Mucosa of descending colon (tissue), 3 donors: ENCODE results near the gene EXOC6B. TPM values are rescaled to one million over a fixed set of nuclear protein-coding genes. Genes with fewer than 3 reads are reported as not detected.
"Not testable (repeated sequence)": the region's sequence is repeated elsewhere in the genome, so short reads cannot be mapped to it uniquely, and the experiment has no call there.

Experiments
- ATAC-seq: fragments of 200-7000 bp; cut with Tn5 transposase; one replicate; pipeline ENCODE4 v1.9.1; 2020; ENCODE audit warnings: mild to moderate bottlenecking, moderate library complexity
- DNase-seq, 3 donors: peaks; one replicate each; pipeline ENCODE4 v3.0.0-alpha.2; 2020
- H3K36me3 ChIP-seq: fragments of 200-600 bp; one replicate; pipeline ENCODE4 v1.8.0; 2021; ENCODE audit warnings: low read depth, mild to moderate bottlenecking
- H3K4me1 ChIP-seq: fragments of 200-600 bp; one replicate; pipeline ENCODE4 v1.8.0; 2021; ENCODE audit warnings: low read depth, mild to moderate bottlenecking
- H3K4me3 ChIP-seq: fragments of 200-600 bp; one replicate; pipeline ENCODE4 v1.8.0; 2021; ENCODE audit warnings: mild to moderate bottlenecking
- H3K9me3 ChIP-seq: fragments of 200-600 bp; one replicate; pipeline ENCODE4 v1.8.0; 2021; ENCODE audit warnings: mild to moderate bottlenecking
- intact Hi-C, 2 donors: fragments of 100-400 bp; cut with DNase I in 1 of 2; cut with micrococcal nuclease in 1 of 2; formaldehyde crosslinking; loops; one replicate each; pipeline versions ENCODE4 v1.11.0 to v1.11.1; 2022; cut with DNase I, micrococcal nuclease
- total RNA-seq, 3 donors: library from RNA; stranded (reverse); fragmentation: NEBNext Ultra II Directional in 2 of 3; extraction: Animal tissue kit (Norgen Biotek cat#: 25700) in 2 of 3; gene quantifications; one replicate each; pipeline versions ENCODE4 v1.2.1 to v1.2.4, GENCODE V29; 2021 to 2023
- TF ChIP-seq, protein P1 (sequence below): fragments of 200-600 bp; IDR thresholded peaks from one replicate; pipeline ENCODE4 v1.8.0; 2022; ENCODE audit warnings: antibody characterized with exemption, mild to moderate bottlenecking
- donor health status: DM: no; HTN: no; CAD: no; lungs with moderate emphysema.
- donor health status: DM: no; HTN: no; CAD: no.
- donor health status: DM: no; HTN: yes; CAD: no.

Gene EXOC6B
- total RNA-seq, 3 donors from 2014 or later, result 19.4 to 52.4 (median 28.8) TPM

DNA sequence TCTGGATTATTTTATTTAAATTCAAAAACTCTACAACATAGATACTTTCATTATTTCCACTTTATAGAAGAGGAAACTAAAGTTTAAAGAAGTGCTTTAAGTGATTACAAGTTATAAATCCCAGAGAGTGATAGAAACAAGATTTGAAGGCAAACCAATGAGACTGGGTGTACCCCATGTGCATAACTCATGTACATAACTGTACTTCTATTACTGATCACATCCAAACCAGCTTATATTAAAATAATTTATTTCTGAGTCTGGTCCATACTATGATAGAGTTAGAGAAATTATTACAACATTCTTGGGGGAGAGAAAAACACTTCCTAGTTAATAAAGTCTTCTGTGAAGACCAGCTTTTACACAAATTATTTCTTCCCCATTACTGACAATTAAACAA is 221.4 kb downstream of the EXOC6B start:
- no peak overlapping the region for H3K4me3 ChIP-seq
- H3K4me1 ChIP-seq, result no peaks in the 10 kb centered on the region
- intact Hi-C loops, result no loop called here
- no peaks in the 10 kb centered on the region for H3K9me3 ChIP-seq
- H3K36me3 ChIP-seq, result no peaks in the 10 kb centered on the region
- DNase-seq (no peak), ATAC-seq (no peak)
- TF ChIP-seq, protein P1, sequence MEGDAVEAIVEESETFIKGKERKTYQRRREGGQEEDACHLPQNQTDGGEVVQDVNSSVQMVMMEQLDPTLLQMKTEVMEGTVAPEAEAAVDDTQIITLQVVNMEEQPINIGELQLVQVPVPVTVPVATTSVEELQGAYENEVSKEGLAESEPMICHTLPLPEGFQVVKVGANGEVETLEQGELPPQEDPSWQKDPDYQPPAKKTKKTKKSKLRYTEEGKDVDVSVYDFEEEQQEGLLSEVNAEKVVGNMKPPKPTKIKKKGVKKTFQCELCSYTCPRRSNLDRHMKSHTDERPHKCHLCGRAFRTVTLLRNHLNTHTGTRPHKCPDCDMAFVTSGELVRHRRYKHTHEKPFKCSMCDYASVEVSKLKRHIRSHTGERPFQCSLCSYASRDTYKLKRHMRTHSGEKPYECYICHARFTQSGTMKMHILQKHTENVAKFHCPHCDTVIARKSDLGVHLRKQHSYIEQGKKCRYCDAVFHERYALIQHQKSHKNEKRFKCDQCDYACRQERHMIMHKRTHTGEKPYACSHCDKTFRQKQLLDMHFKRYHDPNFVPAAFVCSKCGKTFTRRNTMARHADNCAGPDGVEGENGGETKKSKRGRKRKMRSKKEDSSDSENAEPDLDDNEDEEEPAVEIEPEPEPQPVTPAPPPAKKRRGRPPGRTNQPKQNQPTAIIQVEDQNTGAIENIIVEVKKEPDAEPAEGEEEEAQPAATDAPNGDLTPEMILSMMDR, result no peak

DNA sequence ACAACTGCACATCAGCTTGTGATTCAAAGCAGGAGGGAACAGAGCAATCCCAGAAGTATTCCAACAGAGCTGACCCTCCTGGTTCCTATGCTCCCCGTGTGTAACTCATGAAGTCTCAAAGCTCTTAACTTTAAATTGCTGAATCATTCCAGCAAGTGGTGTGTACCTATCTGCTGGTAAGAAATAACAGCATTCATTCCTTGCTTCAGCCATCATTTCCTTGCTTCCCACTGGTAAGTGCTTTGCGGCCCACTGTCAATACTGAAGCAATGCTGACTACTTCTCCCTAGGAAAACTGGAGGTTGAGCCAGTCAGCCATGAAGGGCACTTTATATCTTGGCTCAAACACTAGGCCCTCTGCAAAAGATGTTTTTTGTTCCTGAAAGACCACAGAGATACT is 222.4 kb downstream of the EXOC6B start:
- DNase-seq, result no peak
- TF ChIP-seq, protein P1, result no peak
- intact Hi-C loops, result no loop called here
- ATAC-seq, result no peak
- H3K4me1 ChIP-seq, result no peaks in the 10 kb centered on the region
- no peaks in the 10 kb centered on the region for H3K36me3 ChIP-seq
- no peaks in the 10 kb centered on the region for H3K9me3 ChIP-seq
- H3K4me3 ChIP-seq, result no peak overlapping the region

DNA sequence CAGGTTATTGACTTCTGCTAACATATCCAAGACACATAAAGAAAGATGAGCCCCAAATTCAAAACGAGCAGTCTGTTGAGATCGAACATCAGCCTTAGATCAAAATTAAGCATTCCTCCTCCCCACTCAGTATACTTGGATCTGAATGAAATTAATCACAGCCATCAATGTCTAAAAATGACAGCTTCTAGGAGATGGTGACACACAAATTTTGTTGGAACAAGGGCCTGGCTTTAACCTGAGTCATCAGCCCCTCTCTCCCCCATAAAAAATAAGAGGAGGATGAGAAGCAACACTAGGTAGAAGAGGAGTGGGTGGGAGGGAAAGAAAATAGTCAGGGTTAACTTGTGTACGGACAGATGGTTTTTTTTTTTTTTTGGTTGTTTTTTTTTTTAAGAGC is 223.1 kb downstream of the EXOC6B start:
- intact Hi-C loops, result no loop called here
- no peak overlapping the region for H3K4me3 ChIP-seq
- no peaks in the 10 kb centered on the region for H3K9me3 ChIP-seq
- H3K4me1 ChIP-seq, result no peaks in the 10 kb centered on the region
- H3K36me3 ChIP-seq, result no peaks in the 10 kb centered on the region
- TF ChIP-seq, protein P1, result no peak
- DNase-seq (no peak), ATAC-seq (no peak)

DNA sequence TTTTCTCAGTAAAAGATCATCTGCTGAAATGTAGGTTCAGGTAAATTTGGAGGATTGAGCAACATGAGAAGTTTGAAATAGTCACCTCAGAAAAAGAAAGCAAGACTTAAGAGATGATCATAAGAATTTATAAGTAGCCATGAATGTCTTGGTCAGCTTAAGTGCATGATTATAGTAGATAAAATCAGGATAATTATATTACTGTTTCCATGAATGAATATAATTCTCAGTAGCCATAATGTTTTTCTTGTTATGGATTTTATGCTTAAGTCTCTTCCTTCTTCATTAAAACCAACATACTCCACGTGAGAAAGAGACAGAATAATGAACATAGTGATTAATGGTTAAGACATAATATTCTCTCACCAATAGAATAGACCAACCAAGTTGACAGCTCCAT is 223.7 kb downstream of the EXOC6B start:
- intact Hi-C loops, result no loop called here
- Histone ChIP-seq H3K36me3 (no peaks in the 10 kb centered on the region), H3K4me3 (no peak overlapping the region), H3K9me3 (no peaks in the 10 kb centered on the region), H3K4me1 (no peaks in the 10 kb centered on the region)
- no peak for DNase-seq
- ATAC-seq, result no peak
- TF ChIP-seq, protein P1, result no peak

DNA sequence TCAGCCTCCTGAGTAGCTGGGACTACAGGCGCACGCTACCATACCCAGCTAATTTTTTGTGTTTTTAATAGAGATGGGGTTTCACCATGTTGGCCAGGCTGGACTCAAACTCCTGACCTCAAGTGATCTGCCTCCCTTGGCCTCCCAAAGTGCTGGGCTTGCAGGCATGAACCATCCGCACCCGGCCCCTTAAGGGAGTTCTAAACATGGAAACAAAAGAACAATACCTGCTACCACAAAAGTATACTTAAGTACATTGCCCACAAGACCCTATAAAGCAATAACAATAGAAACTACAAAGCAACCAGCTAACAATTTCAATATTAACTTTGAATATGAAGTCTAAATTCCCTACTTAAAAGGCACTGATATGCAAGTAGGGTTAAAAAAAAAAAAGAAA is 242.0 kb downstream of the EXOC6B start:
- H3K4me3 ChIP-seq, DNase-seq, intact Hi-C loops, H3K36me3 ChIP-seq, ATAC-seq, H3K9me3 ChIP-seq, H3K4me1 ChIP-seq: not testable (repeated sequence)

DNA sequence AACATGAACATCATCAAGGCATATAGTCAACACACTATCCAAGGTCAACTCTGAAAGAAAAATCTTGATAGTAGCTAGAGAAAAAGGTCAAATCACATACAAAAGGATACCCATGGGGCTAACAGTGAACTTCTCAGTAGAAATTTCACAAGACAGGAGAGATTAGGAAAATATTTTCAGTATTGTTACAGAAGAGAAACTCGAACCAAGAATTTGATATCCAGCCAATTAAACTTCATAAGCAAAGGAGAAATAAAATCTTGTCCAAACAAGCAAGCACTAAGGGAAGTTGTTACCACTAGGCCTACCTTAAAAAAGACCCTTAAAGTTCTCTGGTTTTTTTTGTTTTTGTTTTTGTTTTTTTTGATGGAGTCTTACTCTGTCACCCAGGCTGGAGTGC is 242.5 kb downstream of the EXOC6B start:
- DNase-seq (no peak), ATAC-seq (no peak)
- Histone ChIP-seq H3K4me3 (no peak overlapping the region), H3K36me3 (no peaks in the 10 kb centered on the region), H3K4me1 (no peaks in the 10 kb centered on the region), H3K9me3 (no peaks in the 10 kb centered on the region)
- intact Hi-C loops, result no loop called here
- TF ChIP-seq, protein P1, result no peak
